ENCODE results near the gene PIGP.
"Not testable (repeated sequence)": the region's sequence is repeated elsewhere in the genome, so short reads cannot be mapped to it uniquely, and the experiment has no call there.

PIGP gene

GRCh38 chr21:37041706-37042271, 31.1 kb downstream of the PIGP start:
- ATAC-seq, result no peak

GRCh38 chr21:37040212-37040611, 32.7 kb downstream of the PIGP start:
- ATAC-seq, result no peak

GRCh38 chr21:37039411-37040075, 33.3 kb downstream of the PIGP start:
- no peak for ATAC-seq

GRCh38 chr21:37036177-37036576, 36.7 kb downstream of the PIGP start:
- no peak for ATAC-seq

- ATAC-seq, result not testable (repeated sequence)
Measured at GRCh38 chr21:37034394-37034793, 38.5 kb downstream of the PIGP start.

- ATAC-seq, result peak; percentile 38 to 48
Measured at GRCh38 chr21:37032877-37033471, 39.9 kb downstream of the PIGP start.

- no peak for ATAC-seq
Measured at GRCh38 chr21:37032293-37032692, 40.6 kb downstream of the PIGP start.

- ATAC-seq, result no peak
Measured at GRCh38 chr21:37030864-37031263, 42.0 kb downstream of the PIGP start.

GRCh38 chr21:37028570-37028969, 44.3 kb downstream of the PIGP start:
- no peak for ATAC-seq

GRCh38 chr21:37026499-37026898, 46.4 kb downstream of the PIGP start:
- ATAC-seq, result no peak

- ATAC-seq, result no peak
Measured at GRCh38 chr21:37017951-37018679, 54.8 kb downstream of the PIGP start.
